Kidney glomerular epithelial cell (primary cell): ENCODE results near the gene ADAMTS2.
"Not testable (repeated sequence)": the region's sequence is repeated elsewhere in the genome, so short reads cannot be mapped to it uniquely, and the experiment has no call there.

ENCODE experiments used
- DNase-seq: peaks from one replicate; lab custom pipeline; 2025; lab: John Stamatoyannopoulos, UW

Gene ADAMTS2

GRCh38 chr5:179296150-179296821 is 49.0 kb downstream of the ADAMTS2 start:
- no peak for DNase-seq

GRCh38 chr5:179295778-179296149 is 49.5 kb downstream of the ADAMTS2 start:
- no peak for DNase-seq

- no peak for DNase-seq
These were observed 50.1 kb downstream of the ADAMTS2 start for GRCh38 chr5:179294891-179295777.

GRCh38 chr5:179294131-179294780 is 51.0 kb downstream of the ADAMTS2 start:
- no peak for DNase-seq

GRCh38 chr5:179292681-179293635 is 52.3 kb downstream of the ADAMTS2 start:
- no peak for DNase-seq

GRCh38 chr5:179292202-179292601 is 53.1 kb downstream of the ADAMTS2 start:
- DNase-seq, result no peak

GRCh38 chr5:179290681-179291540 is 54.4 kb downstream of the ADAMTS2 start:
- DNase-seq, result no peak

- DNase-seq, result no peak
These were observed 55.4 kb downstream of the ADAMTS2 start for GRCh38 chr5:179289756-179290385.

GRCh38 chr5:179288809-179289185 is 56.5 kb downstream of the ADAMTS2 start:
- DNase-seq, result no peak

GRCh38 chr5:179288101-179288808 is 57.0 kb downstream of the ADAMTS2 start:
- DNase-seq, result no peak

GRCh38 chr5:179287631-179288030 is 57.6 kb downstream of the ADAMTS2 start:
- no peak for DNase-seq

GRCh38 chr5:179287071-179287470 is 58.2 kb downstream of the ADAMTS2 start:
- no peak for DNase-seq

GRCh38 chr5:179285776-179286162 is 59.5 kb downstream of the ADAMTS2 start:
- DNase-seq, result not testable (repeated sequence)

- DNase-seq, result no peak
These were observed 60.3 kb downstream of the ADAMTS2 start for GRCh38 chr5:179284751-179285631.

GRCh38 chr5:179283908-179284307 is 61.4 kb downstream of the ADAMTS2 start:
- DNase-seq, result not testable (repeated sequence)

- no peak for DNase-seq
These were observed 63.6 kb downstream of the ADAMTS2 start for GRCh38 chr5:179281694-179282093.

GRCh38 chr5:179280095-179280490 is 65.2 kb downstream of the ADAMTS2 start:
- DNase-seq, result no peak

GRCh38 chr5:179279347-179280094 is 65.7 kb downstream of the ADAMTS2 start:
- no peak for DNase-seq
